Trophoblast cell (in vitro differentiated cells and primary cell): ENCODE results near the gene TRIM3.

ENCODE experiments used
- DNase-seq, 2 donors: peaks; one replicate each; pipeline ENCODE4 v3.0.0-alpha.2; 2016
- H2AFZ ChIP-seq: 2 replicates; pipeline ENCODE4 v1.6.1; 2013; ENCODE audit warnings: low read length, moderate library complexity, mild to moderate bottlenecking; ENCODE audit not compliant: insufficient read depth, poor library complexity
- H2AK5ac ChIP-seq: 2 replicates; pipeline ENCODE4 v1.6.1; 2013; ENCODE audit warnings: mild to moderate bottlenecking, low read length
- H2BK120ac ChIP-seq: 2 replicates; pipeline ENCODE4 v1.6.1; 2013; ENCODE audit warnings: low read length, mild to moderate bottlenecking, moderate library complexity; ENCODE audit not compliant: insufficient read depth, poor library complexity
- H2BK12ac ChIP-seq: 2 replicates; pipeline ENCODE4 v1.6.1; 2013; ENCODE audit warnings: mild to moderate bottlenecking, low read length, moderate library complexity
- H2BK5ac ChIP-seq: 2 replicates; pipeline ENCODE4 v1.6.1; 2013; ENCODE audit warnings: low read length, low read depth, moderate library complexity, mild to moderate bottlenecking; ENCODE audit not compliant: poor library complexity
- H3K14ac ChIP-seq: 2 replicates; pipeline ENCODE4 v1.6.1; 2013; ENCODE audit warnings: mild to moderate bottlenecking, low read length
- H3K18ac ChIP-seq: 2 replicates; pipeline ENCODE4 v1.6.1; 2013; ENCODE audit warnings: mild to moderate bottlenecking, low read length
- H3K23ac ChIP-seq: 2 replicates; pipeline ENCODE4 v1.6.1; 2013; ENCODE audit warnings: low read length
- H3K27ac ChIP-seq: 2 replicates; pipeline ENCODE4 v1.5.1; 2013; ENCODE audit warnings: low read depth, mild to moderate bottlenecking, inconsistent platforms, low read length, moderate library complexity
- H3K27me3 ChIP-seq: 2 replicates; pipeline ENCODE4 v1.6.1; 2013; ENCODE audit warnings: inconsistent platforms, mild to moderate bottlenecking, low read length, moderate library complexity; ENCODE audit not compliant: insufficient read depth
- H3K36me3 ChIP-seq, 2 experiments: 1 replicate in 1 of 2; 2 replicates in 1 of 2; pipeline ENCODE4 v1.6.1; 2013; ENCODE audit warnings: low read length in 2 of 2, mild to moderate bottlenecking in 2 of 2, moderate library complexity in 1 of 2; ENCODE audit not compliant: insufficient read depth in 2 of 2, control insufficient read depth in 1 of 2
- H3K4ac ChIP-seq: 2 replicates; pipeline ENCODE4 v1.6.1; 2013; ENCODE audit warnings: low read depth, mild to moderate bottlenecking, low read length, moderate library complexity
- H3K4me1 ChIP-seq, 2 experiments: 1 replicate in 1 of 2; 2 replicates in 1 of 2; pipeline ENCODE4 v1.6.1; 2013; ENCODE audit warnings: low read length in 2 of 2, mild to moderate bottlenecking in 2 of 2, moderate library complexity in 1 of 2; ENCODE audit not compliant: insufficient read depth in 2 of 2, control insufficient read depth in 1 of 2
- H3K4me2 ChIP-seq: 2 replicates; pipeline ENCODE4 v1.6.1; 2013; ENCODE audit warnings: inconsistent platforms, mild to moderate bottlenecking, low read length, moderate library complexity
- H3K4me3 ChIP-seq: 2 replicates; pipeline ENCODE4 v1.5.1; 2013; ENCODE audit warnings: mild to moderate bottlenecking, low read depth, low read length, inconsistent platforms
- H3K79me1 ChIP-seq: one replicate; pipeline ENCODE4 v1.6.1; 2013; ENCODE audit warnings: low read length
- H3K79me2 ChIP-seq: 2 replicates; pipeline ENCODE4 v1.6.1; 2013; ENCODE audit warnings: low read length, mild to moderate bottlenecking; ENCODE audit not compliant: control insufficient read depth, insufficient read depth, poor library complexity
- H3K9ac ChIP-seq: 2 replicates; pipeline ENCODE4 v1.6.1; 2013; ENCODE audit warnings: mild to moderate bottlenecking, low read length
- H3K9me3 ChIP-seq: 2 replicates; pipeline ENCODE4 v1.6.1; 2013; ENCODE audit warnings: low read depth, mild to moderate bottlenecking, control low read depth, inconsistent platforms, low read length; ENCODE audit not compliant: insufficient read depth
- H4K12ac ChIP-seq: 2 replicates; pipeline ENCODE4 v1.6.1; 2013; ENCODE audit warnings: low read depth, mild to moderate bottlenecking, low read length, moderate library complexity
- H4K8ac ChIP-seq: 2 replicates; pipeline ENCODE4 v1.6.1; 2013; ENCODE audit warnings: low read depth, mild to moderate bottlenecking, low read length, moderate library complexity
- H4K91ac ChIP-seq: one replicate; pipeline ENCODE4 v1.6.1; 2013; ENCODE audit warnings: low read depth, mild to moderate bottlenecking, low read length, moderate library complexity
- WGBS: extraction: QIAGEN DNeasy Blood & Tissue Kit; methylation state at CpG from one replicate; pipeline ENCODE4 v1.1.7; 2013; ENCODE audit warnings: missing lambda C conversion rate; ENCODE audit not compliant: insufficient read length, insufficient coverage; ENCODE audit errors: extremely low coverage; 5-methylcytosine and 5-hydroxymethylcytosine counted together

Gene TRIM3

DNA sequence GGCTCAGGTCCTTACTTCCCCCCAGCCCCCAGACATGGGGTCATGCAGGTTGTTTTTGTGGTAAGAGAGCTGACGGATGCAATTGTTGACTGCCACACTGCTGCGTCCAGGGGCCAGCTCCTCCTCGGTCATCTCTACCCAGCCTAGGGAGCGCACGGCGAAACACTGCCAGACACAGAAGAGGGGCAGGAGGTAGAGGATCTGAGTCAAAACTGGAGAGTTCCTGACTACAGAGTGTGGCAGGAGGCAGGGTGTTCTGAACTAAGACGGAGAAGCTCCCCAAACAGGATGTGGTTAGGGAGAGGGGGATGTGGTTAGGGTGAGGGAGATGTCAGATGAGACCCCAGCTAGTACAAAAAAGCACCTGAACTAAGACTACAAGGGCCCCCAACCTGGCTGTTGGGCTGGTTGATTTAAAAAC lies 71.2 kb downstream of the TRIM3 start:
- no CpG with 5 or more reads among the region's 7 CpGs for WGBS
- Histone ChIP-seq H3K4me3 (no peak overlapping the region), H3K36me3 (peaks cover 0 to 2% of the 10 kb centered on the region in 2 experiments), H3K9me3 (no peaks in the 10 kb centered on the region), H3K79me2 (no peaks in the 10 kb centered on the region), H3K27me3 (no peaks in the 10 kb centered on the region), H4K91ac (no peak overlapping the region), H2BK5ac (no peak overlapping the region), H3K27ac (no peak overlapping the region), H3K9ac (peak overlapping the region; percentile 36), H2AK5ac (no peak overlapping the region), H4K12ac (no peak overlapping the region), H3K23ac (no peak overlapping the region), H2BK12ac (no peak overlapping the region), H3K4ac (no peak overlapping the region), H4K8ac (no peak overlapping the region), H3K14ac (no peak overlapping the region), H3K4me1 (peaks cover 3 to 4% of the 10 kb centered on the region in 2 experiments), H3K4me2 (no peak overlapping the region), H3K79me1 (no peaks in the 10 kb centered on the region), H2AFZ (no peak overlapping the region), H2BK120ac (no peak overlapping the region), H3K18ac (no peak overlapping the region)
- no peak for DNase-seq

DNA sequence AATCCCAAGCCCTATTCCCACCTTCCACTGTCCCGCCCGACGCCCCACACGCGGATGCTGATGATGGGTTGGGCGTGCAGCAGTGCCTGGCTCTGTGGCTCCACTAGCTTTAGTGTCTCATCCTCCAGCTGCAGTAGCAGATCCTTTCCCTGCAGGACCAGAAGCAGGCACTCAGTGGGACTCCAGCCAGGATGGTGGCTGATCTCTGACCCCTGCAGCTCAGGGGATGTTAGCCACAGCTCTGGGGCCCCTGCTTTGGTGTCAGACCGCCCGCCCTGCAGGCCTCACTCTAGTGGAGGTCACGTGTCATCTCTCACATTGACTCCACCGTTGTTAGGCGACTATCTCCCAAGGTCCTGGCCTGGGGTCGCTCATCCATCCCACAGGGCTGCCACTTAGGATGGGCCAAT lies 71.7 kb downstream of the TRIM3 start:
- no peaks in the 10 kb centered on the region for H3K27me3 ChIP-seq
- H3K79me1 ChIP-seq = no peaks in the 10 kb centered on the region
- no peak for DNase-seq
- no peak overlapping the region for H3K18ac ChIP-seq
- H2BK120ac ChIP-seq = no peak overlapping the region
- no peak overlapping the region for H2AFZ ChIP-seq
- no peak overlapping the region for H3K27ac ChIP-seq
- no peak overlapping the region for H3K9ac ChIP-seq
- no peak overlapping the region for H2AK5ac ChIP-seq
- H3K23ac ChIP-seq = no peak overlapping the region
- WGBS = no CpG with 5 or more reads among the region's 12 CpGs
- peaks cover 0 to 2% of the 10 kb centered on the region in 2 experiments for H3K36me3 ChIP-seq
- H3K4me1 ChIP-seq = peaks cover 6 to 7% of the 10 kb centered on the region in 2 experiments
- no peak overlapping the region for H3K14ac ChIP-seq
- no peak overlapping the region for H4K91ac ChIP-seq
- no peak overlapping the region for H4K8ac ChIP-seq
- H3K4me2 ChIP-seq = no peak overlapping the region
- no peaks in the 10 kb centered on the region for H3K79me2 ChIP-seq
- H4K12ac ChIP-seq = no peak overlapping the region
- H3K4ac ChIP-seq = no peak overlapping the region
- H2BK12ac ChIP-seq = no peak overlapping the region
- no peaks in the 10 kb centered on the region for H3K9me3 ChIP-seq
- H3K4me3 ChIP-seq = no peak overlapping the region
- H2BK5ac ChIP-seq = no peak overlapping the region

DNA sequence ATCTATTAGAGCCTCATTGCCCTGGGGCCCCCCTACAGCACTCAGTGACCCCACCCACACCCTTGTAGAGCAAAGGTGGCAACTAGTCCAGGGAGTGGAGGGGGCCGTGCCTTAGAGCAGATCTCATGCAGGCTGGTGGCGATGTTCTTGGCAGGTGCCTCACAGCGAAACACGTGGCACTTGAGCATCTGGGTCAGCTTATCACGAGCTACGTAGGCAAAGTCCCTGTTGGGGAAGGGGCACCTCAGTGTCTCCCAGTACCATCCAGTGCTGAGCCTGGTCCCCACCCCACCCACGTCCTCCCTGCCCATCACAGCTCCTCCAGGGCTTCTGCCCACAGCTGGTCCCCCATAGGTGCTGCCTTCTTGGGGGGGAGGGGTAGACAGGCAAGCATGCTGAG lies 72.3 kb downstream of the TRIM3 start:
- H3K27ac ChIP-seq = no peak overlapping the region
- H4K12ac ChIP-seq = no peak overlapping the region
- H3K4me3 ChIP-seq = no peak overlapping the region
- H2BK5ac ChIP-seq = no peak overlapping the region
- H3K36me3 ChIP-seq = peaks cover 0 to 2% of the 10 kb centered on the region in 2 experiments
- no peak overlapping the region for H2BK12ac ChIP-seq
- H3K27me3 ChIP-seq = no peaks in the 10 kb centered on the region
- no peak overlapping the region for H2AK5ac ChIP-seq
- H3K23ac ChIP-seq = no peak overlapping the region
- no peaks in the 10 kb centered on the region for H3K79me2 ChIP-seq
- peaks cover 6 to 7% of the 10 kb centered on the region in 2 experiments for H3K4me1 ChIP-seq
- H2AFZ ChIP-seq = no peak overlapping the region
- H4K8ac ChIP-seq = no peak overlapping the region
- no peak overlapping the region for H3K18ac ChIP-seq
- H3K14ac ChIP-seq = no peak overlapping the region
- DNase-seq = no peak
- H3K9me3 ChIP-seq = no peaks in the 10 kb centered on the region
- H3K4ac ChIP-seq = no peak overlapping the region
- no peak overlapping the region for H3K4me2 ChIP-seq
- H3K9ac ChIP-seq = no peak overlapping the region
- H4K91ac ChIP-seq = no peak overlapping the region
- no CpG with 5 or more reads among the region's 7 CpGs for WGBS
- H2BK120ac ChIP-seq = no peak overlapping the region
- no peaks in the 10 kb centered on the region for H3K79me1 ChIP-seq

DNA sequence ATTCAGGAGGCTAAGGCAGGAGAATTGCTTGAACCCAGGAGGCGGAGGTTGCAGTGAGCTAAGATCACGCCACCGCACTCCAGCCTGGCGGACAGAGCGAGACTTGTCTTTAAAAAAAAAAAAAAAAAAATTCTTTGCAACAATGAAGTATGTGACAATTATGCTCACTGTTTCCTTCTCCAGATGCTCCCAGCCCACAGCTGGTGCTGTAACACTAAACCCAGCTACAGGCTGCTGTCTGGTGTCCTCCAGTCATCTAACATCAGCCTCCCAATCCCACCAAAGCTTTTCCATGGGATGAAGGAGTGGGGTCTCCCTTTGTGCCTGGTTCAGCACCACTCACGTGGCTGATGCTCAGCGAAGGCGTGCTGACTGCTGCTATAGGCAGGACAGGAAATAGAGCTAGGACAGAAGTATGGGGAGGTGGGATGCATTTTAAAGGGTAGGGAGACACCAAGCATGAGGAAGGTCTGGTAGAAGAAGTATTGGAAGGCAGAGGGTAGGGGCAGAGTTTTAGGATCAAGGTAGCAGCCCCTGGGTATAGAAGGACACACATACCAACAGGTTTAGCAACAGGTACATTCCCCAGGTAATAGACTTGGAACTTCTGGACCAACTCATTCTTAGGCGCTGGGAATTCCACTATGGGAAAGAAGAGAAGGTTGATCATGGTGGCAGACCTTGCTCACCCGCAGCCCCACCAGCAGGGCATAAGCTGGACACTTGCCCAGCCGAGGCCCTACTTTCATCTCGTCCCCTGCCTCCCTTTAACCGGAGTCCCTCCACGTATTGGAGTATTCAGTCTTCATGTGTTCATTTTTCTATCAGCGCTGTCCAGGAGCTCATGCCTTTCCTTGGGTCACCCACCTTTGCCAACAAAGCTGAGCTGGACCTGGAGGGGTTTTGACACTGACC lies 73.1 kb downstream of the TRIM3 start:
- Histone ChIP-seq H2BK12ac (no peak overlapping the region), H2AFZ (no peak overlapping the region), H4K8ac (no peak overlapping the region), H3K36me3 (peaks cover 0 to 2% of the 10 kb centered on the region in 2 experiments), H3K4me2 (no peak overlapping the region), H4K91ac (no peak overlapping the region), H3K79me2 (no peaks in the 10 kb centered on the region), H3K18ac (no peak overlapping the region), H3K9me3 (no peaks in the 10 kb centered on the region), H3K4me1 (peaks cover 6 to 7% of the 10 kb centered on the region in 2 experiments), H4K12ac (no peak overlapping the region), H3K4me3 (no peak overlapping the region), H3K4ac (no peak overlapping the region), H2AK5ac (no peak overlapping the region), H3K27ac (no peak overlapping the region), H3K14ac (no peak overlapping the region), H2BK5ac (no peak overlapping the region), H2BK120ac (no peak overlapping the region), H3K9ac (no peak overlapping the region), H3K79me1 (no peaks in the 10 kb centered on the region), H3K27me3 (no peaks in the 10 kb centered on the region), H3K23ac (no peak overlapping the region)
- WGBS = no CpG with 5 or more reads among the region's 15 CpGs
- DNase-seq = peak in 1 of 2 donors; percentile 56
